NCI-H1417 (cell line): Measurements from ENCODE around the gene PHYKPL.
"Not testable (repeated sequence)": the region's sequence is repeated elsewhere in the genome, so short reads cannot be mapped to it uniquely, and the experiment has no call there.

ENCODE experiments used
- DNase-seq, 3 experiments: peaks; one replicate each; lab custom pipeline; 2025; lab: John Stamatoyannopoulos, UW

Gene PHYKPL

DNA sequence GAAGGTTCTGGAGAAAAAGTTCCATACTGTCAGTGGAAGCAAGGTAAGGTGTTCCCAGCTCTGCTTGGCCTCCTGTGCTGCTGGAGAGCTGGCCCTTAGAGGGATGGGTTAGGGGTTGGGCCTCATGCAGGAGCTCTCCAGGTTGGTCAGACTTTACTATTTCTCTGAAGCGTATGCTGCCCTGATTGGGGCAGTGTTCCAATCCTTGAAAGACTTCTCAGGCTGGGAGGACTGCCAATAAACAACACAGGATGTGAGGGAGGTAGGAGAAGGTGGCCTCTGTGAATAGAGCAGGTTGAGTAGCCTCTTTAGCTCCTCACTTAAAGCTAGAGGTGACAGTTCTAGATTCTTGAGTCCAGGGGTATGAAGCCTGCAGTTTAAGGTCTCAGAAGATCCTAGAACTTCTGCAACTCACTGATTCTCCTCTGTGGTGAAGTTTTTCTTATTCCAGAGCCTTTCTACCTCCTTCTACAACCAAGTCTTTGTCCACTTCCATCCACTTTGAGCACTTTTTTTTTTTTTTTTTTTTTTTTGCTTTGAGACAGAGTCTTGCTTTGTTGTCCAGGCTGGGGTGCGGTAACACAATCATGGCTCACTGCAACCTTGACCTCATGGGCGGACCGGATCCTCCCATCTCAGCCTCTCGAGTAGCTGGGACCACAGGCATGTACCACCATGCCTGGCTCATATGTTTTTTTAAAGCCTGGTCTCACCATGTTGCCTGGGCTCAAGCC, 25.3 kb downstream of the PHYKPL start:
- no peak for DNase-seq

DNA sequence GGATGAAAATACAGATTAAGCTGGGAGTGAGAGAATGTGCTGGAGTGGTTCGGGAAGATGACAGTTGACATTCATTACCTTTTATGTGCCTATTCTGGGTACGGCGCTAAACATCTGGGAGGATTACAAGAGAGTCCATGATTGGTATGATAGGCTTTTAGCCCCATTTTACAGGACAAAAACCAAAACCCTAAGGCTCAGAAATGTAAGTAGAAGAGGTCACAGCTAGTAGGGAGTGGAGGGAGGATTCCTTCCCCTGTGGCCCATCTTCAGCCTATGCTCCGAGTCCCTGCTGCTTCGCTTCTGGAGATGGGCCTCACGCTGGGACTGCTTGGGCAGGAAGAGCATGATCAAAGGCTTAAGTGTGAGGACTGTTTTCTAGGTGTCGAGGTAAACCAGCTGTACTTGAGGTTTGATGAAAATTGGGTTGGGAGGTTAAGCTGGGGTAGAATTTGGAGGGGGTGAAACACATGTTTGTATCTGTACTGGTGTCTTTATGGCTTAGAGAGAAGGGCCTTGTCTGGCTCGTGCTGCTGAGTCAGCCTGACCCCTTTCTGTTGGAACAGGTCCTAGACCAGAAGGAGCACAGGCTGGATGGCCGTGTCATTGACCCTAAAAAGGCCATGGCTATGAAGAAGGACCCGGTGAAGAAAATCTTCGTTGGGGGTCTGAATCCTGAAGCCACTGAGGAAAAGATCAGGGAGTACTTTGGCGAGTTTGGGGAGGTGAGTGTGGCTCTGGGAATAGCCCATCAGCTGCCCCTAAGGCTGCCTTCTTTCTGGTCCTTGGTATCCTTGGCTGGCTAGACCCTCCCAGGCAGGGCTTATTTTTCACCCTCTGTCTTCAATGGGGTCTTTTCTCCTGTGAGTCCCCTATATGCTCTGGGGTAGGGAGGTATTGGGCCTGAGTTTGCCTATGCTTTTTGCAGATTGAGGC, 26.2 kb downstream of the PHYKPL start:
- no peak for DNase-seq

DNA sequence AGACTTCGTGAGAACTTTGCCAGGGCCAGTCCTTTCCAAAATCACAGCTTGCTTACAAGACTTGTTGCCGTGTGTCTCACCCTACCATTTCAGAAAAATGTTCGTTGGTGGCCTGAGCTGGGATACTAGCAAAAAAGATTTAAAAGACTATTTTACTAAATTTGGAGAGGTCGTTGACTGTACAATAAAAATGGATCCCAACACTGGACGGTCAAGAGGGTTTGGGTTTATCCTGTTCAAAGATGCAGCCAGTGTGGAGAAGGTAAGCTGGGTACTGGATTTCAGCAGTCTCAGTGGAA, 26.9 kb downstream of the PHYKPL start:
- no peak for DNase-seq

DNA sequence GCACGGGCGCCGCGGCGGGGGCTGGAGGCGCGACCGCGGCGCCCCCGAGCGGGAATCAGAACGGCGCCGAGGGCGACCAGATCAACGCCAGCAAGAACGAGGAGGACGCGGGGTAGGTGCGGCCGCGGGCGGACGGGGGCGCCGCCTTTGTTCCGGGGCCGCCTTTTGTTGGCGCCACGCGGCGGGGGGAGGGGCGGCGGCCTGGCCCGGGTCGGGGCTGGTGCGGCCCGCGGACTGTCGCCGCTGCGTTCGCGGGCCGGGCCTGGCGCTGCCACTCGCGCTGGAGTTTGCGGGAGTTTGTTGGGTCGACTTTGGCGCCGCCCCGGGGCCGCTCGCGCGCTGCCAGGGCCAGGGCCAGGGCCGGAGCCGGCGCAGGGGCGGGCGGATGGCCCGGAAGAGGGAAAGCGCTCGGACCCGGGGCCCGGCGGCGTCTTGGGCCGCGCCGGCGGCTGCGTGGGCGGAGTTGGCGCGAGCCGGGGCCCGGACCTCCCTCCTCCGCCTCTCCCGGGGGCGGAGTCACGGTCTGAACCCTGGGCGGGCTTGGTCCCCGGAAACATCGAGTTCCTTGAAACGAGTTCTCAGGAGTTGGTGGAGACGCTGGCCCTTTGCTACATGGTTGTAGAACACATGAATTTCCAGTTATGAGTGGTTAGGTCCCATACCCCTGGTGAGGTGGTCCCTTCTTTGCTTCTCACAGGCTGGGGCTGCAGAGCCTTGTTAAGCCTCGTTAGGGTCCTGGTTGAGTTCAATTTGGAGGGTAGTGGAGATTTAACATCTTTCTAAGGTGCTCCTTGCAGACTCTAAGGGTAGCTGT, 27.5 kb downstream of the PHYKPL start:
- DNase-seq = peak; percentile 49 to 52 (median 50)

DNA sequence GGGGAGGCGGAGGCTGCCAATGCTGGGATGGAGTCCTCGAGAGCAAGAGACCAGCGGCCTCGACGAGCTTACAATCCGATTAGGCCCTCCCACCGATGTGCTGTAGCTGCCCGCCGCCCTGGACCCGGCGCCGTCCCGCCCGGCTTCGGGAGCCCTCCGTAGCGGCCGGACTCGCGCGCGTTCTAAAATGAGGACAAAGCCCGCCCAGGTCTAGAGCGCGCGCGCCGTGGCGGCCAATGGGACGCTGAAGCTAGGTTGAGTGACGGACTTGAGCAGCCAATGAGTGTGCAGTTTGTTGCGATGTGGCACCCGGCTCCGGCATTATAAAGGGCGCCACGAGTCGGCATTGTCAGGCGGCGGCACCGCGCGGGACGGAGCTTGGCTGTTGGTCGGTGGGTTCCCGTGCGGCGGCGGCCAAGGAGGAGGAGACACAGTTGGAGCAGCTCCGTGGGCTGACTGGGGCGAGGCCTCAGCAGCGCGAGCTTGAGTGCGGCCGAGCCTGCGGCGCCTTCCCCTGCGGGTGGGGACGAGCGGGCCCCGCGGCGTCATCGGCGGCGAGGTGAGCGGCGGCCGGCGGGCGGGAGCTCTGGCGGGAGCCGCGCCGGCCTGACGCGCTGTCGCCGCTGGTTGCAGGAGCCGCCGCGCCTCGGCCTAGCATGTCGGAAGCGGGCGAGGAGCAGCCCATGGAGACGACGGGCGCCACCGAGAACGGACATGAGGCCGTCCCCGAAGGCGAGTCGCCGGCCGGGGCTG, 28.2 kb downstream of the PHYKPL start, which contains the start of gene HNRNPAB:
Gene HNRNPAB, plus strand, starts transcription at position 352 of the 753 bp plus-strand sequence. Its CDS starts 305 bp downstream, at position 657.
- peak; percentile 85 to 97 (median 94) for DNase-seq

DNA sequence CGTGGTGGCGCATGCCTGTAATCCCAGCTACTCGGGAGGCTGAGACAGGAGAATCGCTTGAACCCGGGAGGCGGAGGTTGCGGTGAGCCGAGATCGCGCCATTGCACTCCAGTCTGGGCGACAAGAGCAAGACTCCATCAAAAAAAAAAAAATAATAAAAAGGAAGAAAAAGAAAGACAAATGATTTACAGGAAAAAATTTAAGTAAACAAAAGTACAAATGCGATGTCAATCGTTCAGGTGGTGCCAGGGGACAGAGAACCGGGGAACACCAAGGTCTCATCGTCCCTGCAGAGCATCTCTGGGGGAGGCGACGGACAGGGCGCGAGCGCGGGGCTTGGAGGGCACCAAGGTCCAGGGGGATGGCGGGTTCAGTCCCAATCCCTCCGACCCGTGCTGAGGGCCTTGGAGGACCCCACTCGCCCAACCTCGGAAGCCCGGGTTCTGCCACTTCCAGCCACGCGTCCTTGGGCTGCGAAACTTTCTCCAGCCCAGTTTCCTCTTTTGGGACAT, 28.9 kb downstream of the PHYKPL start:
- peak in 1 of 3 experiments; percentile 53 for DNase-seq

DNA sequence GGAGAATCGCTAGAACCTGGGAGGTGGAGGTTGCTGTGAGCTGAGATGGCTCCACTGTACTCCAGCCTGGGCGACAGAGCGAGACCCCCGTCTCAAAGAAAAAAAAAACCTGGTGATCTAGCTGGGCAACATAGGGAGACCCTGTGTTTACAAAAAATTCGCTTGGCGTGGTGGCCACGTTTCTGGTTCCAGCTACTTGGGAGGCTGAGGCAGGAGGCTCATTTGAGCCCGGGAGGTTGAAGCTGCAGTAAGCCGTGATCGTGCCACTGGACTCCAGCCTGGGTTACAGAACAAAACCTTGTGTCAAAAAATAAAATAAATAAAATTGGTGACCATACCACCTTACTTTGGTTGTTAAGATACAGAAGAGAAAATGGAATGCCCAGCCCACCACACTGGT, 30.1 kb downstream of the PHYKPL start:
- no peak for DNase-seq

DNA sequence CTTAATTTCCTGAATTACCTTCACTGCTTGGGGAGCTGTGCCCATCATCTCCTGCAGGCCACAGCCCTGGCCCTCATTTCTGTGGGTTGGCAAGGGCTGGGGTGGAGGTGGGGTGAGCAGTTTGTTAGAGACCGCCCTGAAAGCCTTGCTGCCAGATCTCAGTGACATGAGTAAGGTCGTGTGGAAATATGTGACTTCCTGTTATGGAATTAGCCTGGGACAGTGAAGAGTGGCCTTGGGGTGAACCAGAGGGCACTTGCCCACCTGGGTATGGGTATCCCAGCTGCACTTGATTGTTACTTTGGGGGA, 30.7 kb downstream of the PHYKPL start:
- DNase-seq = no peak

DNA sequence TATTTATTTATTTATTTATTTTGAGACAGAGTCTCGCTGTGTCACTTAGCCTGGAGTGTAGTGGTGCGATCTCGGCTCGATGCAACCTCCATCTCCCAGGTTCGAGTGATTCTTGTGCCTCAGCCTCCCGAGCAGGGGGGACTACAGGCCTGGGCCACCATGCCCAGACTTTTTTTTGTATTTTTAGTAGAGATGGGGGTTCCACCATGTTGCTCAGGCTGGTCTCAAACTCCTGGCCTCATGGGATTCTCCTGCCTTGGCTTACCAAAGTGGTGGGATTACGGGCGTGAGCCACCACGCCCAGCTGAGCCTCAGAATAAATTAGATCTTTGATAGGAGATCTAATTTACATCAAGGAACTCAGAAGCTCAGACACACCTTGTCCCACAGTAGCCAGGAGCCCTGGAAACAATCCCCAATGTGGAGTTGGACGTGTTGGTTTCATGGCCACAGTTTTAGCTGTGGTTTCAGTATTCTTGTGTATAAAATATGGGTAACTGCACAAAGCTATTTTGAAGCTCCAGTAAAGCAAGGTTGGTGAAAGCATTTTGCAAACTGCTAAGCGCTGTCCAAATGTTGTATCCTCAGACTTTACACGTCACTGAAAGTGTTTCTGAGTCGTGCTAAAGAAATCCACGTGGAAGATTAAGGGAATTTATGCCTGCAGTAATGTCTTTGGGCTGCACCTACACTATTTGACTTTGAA, 31.2 kb downstream of the PHYKPL start:
- no peak for DNase-seq

DNA sequence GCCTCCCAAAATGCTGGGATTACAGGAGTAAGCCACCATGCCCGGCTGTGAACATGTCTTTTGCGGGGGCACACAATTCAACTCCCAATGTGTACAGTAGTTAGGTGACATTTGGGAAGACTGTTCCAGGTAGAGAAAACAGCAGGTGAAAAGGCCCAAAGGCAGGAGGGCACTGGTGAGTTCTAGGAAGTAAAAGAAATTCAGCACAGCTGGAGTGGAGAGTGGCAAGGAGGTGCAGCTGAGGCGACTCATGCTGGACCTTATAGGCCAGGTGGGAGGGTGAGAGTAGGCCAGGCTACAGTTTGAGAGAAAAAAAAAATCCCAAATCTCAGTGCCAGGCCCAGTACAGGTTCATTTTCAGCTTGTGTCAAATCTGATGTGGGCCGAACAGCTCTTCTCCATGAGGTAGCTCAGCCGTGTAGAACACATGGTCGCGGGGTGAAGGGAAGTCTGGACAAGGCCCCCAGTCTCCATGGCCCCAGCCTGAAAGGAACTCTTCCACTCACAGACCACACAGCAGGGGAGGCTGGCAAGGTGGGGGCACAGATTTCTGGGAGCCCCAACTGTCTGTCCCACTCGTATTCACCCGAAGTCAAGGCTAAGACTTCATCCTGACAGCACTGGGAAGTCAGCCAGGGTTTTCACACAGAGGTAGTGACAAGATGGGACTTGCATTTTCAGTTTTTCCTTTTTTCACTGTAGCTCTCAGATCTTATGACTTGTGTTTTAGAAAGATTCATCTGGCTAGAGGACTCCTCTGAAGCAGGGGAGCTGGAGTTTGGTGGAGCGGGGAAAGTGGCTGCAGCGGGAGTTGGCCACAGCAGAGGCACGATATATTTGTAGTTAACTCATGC, 32.8 kb downstream of the PHYKPL start:
- no peak for DNase-seq

DNA sequence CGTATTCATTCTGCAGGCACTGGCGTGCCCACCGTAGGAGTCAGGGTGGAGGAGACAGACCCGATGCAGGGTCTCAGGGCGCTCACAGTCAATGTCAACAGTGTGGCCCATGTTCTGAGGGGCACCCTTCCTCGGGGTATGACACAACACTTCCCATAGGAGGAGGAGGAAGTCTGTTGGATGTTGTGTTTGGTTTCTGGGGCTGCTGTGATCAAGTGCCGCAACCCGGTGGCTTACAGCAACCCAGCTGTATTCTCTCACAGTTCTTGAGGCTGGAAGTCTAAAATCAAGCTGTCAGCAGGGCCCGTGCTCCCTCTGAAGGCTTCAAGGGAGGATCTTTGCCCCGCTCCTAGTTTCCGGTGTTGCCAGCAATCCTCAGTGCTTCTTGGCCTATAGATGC, 33.9 kb downstream of the PHYKPL start:
- no peak for DNase-seq

DNA sequence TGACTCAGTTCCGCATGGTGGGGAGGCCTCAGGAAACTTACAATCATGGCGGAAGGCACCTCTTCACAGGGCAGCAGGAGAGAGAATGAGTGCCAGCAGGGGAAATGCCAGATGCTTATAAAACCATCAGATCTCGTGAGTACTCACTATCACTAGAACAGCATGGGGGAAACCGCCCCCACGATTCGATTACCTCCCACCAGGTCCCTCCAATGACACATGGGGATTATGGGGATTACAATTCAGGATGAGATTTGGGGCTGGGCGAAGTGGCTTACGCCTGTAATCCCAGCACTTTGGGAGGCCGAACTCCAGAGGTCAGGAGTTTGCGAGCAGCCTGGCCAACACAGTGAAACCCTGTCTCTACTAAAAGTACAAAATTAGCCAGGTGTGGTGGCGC, 34.5 kb downstream of the PHYKPL start:
- not testable (repeated sequence) for DNase-seq

DNA sequence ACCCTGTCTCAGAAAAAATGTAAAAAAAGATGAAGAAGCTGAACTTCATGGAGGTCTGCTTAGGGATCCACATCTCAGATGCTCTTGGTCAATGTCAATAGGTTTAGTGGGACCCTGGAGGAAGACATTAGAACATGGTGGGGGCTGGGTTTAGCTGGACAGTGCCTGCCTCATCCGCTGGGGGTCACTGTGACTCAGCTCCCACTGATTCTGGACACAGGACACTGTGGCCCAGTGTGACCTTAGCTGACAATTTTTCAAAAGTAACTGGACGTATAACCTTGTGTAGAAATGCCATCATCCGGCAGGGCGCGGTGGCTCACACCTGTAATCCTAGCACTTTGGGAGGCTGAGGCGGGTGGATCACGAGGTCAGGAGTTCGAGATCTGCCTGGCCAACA, 35.6 kb downstream of the PHYKPL start:
- DNase-seq = no peak

DNA sequence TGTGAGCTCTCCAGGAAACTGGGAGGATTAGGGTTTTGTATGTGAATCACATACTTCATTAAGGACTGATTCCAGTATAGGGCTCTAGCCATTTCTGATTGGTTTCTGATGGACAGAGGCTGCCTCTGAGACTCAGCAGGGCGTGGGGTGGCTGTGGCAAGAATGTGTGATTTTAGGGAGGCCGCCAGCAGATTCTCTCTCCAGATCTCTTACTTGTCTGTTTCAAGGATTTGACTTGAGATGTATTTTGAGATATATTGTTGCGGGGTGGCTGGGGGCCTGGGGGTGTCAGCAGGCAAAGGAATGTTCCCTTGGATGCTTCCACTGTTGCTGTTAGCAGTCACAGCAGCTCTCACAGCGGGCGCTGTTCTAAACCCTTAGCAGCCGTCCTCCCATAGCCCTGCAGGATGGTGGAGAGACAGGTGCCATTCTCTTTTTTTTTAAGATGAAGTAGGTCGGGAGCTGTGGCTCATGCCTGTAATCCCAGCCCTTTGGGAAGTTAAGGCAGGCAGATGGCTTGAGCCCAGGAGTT, 36.3 kb downstream of the PHYKPL start:
- no peak for DNase-seq

DNA sequence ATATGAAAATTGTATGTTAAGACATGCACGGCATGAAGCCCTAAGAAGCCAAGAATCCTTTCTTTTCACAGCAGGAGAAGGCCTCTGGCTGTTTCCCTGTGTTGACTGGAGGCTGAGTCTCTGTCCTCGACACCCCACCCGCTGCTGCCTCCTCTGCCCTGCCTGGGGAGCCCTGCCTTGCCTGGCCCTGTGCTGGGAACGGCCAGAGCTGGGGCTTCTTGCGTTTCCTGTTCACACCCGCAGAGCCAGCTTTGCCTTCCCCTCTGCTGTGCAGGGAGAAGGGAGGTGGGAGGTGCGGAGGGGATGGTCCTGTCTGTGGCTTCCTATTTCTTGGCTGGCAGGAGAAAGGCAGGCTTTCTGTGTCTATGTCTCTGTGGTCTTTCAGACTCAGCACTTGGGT, 38.6 kb downstream of the PHYKPL start:
- DNase-seq = no peak

DNA sequence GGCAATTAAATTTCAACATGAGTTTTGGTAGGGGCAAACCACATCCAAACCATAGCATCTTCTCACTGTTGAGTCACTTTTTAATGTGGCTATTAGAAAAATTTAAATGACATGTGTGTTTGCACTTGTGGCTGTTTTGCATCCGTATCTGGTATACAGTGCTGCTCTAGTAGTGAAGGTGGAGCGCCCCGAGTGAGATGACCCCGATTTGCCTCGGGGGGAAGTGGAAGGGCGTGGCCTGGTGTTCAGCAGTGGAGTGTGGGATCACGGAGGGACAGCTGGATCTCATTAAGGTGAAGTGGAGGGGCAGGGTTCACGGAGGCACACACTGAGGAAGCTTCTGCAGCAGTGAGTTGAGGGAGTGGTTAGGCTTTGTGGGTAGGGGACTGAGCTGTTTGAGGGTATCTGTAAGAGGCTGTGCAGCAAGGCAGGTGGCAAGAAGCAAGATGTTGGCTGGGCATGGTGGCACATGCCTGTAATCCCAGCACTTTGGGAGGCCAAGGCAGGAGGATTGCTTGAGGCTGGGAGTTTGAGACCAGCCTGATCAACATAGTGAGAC, 39.3 kb downstream of the PHYKPL start:
- DNase-seq = no peak

DNA sequence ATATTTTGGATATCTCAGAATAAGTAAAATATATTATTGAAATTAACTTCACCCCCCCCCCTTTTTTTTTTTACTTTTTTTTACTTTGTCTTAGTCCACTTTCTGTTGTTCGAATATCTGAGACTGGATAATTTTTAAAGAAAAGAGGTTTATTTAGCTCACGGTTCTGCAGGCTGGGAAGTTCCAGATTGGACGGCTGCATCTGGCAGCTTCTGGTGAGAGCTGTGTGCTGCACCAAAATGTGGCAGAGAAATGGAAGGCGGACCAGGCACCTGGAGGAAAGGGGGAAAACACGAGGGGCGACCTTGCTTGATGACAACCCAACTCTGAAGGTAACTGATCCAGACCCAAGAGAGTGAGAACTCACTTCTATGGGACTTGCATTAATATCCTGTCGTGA, 39.8 kb downstream of the PHYKPL start:
- DNase-seq = no peak

DNA sequence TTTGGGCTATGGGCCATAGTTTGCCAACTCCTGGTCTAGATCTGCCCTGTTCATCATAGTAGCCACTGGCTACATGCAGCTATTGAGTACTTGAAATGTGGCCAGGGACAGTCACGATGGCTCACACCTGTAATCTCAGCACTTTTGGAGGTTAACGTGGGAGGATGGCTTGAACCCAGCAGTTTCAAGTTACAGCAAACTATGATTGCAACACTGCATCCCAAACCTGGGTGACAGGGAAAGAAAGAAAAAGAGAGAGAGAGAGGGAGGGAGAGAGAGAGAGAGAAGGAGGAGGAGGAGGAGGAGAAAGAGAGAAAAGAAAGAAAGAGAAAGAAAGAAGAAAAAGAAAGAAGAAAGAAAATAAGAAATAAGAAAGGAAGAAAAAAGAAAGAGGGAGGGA, 40.4 kb downstream of the PHYKPL start:
- no peak for DNase-seq

DNA sequence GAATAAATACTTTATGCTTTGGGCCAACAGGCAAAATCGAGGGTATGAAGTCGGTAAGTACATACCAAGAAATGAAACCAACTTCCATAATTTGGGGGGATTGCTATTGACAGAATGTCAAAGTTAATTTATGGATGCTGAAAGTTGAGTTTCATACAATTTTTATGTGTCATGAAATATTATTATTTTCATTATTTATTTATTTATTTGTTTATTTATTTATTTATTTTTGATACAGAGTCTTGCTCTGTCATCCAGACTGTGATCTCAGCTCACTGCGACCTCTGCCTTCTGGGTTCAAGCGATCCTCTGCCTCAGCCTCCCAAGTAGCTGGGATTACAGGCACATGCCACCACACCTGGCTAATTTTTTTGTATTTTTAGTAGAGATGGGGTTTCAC, 40.9 kb downstream of the PHYKPL start:
- no peak for DNase-seq
